ENCODE measurements around the gene PPP1R36. TPM values are rescaled to one million over a fixed set of nuclear protein-coding genes. Genes with fewer than 3 reads are reported as not detected.

PPP1R36 gene
- polyA plus RNA-seq, 2 of the 4 experiments (the other 2 are of a cell fraction) = 0.47 to 0.48 TPM

- Histone ChIP-seq H3K9me3 (no peaks in the 10 kb centered on the region), H3K4me1 (peaks cover 6% of the 10 kb centered on the region; the same call in 1 of the 3 replicates), H3K4me2 (no peak overlapping the region), H3K4me3 (no peak overlapping the region), H3K27ac (no peak overlapping the region)
- POLR2A ChIA-PET = no interaction called here
- CTCF ChIA-PET = interaction anchor here (1.0 kb wide), 1 partner anchor 33 kb away, joined by 6 read pairs; no protein-coding TSS in a partner anchor
- 83% methylated on average over 1 of the region's 1 CpG for WGBS (ENCODE audit: missing lambda C conversion rate)
- no peak for DNase-seq (ENCODE audit: low read depth in 1 of 2, low spot score in 1 of 2)
- no peak for ATAC-seq
- TF ChIP-seq PBX3 (IDR thresholded peaks at IDR 0.05) = no peak
- no peak for FAIRE-seq
Measured at GRCh38 chr14:64604001-64604400, 54.2 kb downstream of the PPP1R36 start.

- DNase-seq (ENCODE audit: low read depth in 1 of 2, low spot score in 1 of 2) = no peak
- ChIA-PET CTCF (no interaction called here), POLR2A (no interaction called here)
- Histone ChIP-seq H3K27ac (no peak overlapping the region), H3K4me1 (peaks cover 6% of the 10 kb centered on the region; the same call in 1 of the 3 replicates), H3K4me3 (no peak overlapping the region), H3K4me2 (no peak overlapping the region), H3K9me3 (no peaks in the 10 kb centered on the region)
- no peak for ATAC-seq
- 76% methylated on average over 6 of the region's 6 CpGs for WGBS (ENCODE audit: missing lambda C conversion rate)
- TF ChIP-seq ESRRA (IDR thresholded peaks at IDR 0.05; ENCODE audit: borderline replicate concordance, low read length) = no peak
- TF ChIP-seq JUN (IDR thresholded peaks at IDR 0.05) = no peak
- no peak for TF ChIP-seq CBX2 (IDR thresholded peaks at IDR 0.05; ENCODE audit: borderline replicate concordance, low read depth)
- no peak for TF ChIP-seq NPAS2 (CRISPR knock-in tag; IDR thresholded peaks at IDR 0.05; ENCODE audit: borderline replicate concordance)
- no peak for TF ChIP-seq ZNF302 (CRISPR knock-in tag; IDR thresholded peaks at IDR 0.05)
- TF ChIP-seq HMGXB4 (CRISPR knock-in tag; IDR thresholded peaks at IDR 0.05; ENCODE audit: borderline replicate concordance) = no peak
- no peak for TF ChIP-seq RAD21 (conservative IDR thresholded peaks at IDR 0.05 in 1 of 2, IDR thresholded peaks at IDR 0.05 in 1 of 2)
- no peak for TF ChIP-seq HES2 (IDR thresholded peaks at IDR 0.05)
- TF ChIP-seq, protein P1, sequence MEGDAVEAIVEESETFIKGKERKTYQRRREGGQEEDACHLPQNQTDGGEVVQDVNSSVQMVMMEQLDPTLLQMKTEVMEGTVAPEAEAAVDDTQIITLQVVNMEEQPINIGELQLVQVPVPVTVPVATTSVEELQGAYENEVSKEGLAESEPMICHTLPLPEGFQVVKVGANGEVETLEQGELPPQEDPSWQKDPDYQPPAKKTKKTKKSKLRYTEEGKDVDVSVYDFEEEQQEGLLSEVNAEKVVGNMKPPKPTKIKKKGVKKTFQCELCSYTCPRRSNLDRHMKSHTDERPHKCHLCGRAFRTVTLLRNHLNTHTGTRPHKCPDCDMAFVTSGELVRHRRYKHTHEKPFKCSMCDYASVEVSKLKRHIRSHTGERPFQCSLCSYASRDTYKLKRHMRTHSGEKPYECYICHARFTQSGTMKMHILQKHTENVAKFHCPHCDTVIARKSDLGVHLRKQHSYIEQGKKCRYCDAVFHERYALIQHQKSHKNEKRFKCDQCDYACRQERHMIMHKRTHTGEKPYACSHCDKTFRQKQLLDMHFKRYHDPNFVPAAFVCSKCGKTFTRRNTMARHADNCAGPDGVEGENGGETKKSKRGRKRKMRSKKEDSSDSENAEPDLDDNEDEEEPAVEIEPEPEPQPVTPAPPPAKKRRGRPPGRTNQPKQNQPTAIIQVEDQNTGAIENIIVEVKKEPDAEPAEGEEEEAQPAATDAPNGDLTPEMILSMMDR (IDR thresholded peaks at IDR 0.05) = no peak
- no peak for TF ChIP-seq CHD4 (IDR thresholded peaks at IDR 0.05; ENCODE audit: borderline replicate concordance)
- TF ChIP-seq MAX (IDR thresholded peaks at IDR 0.05) = no peak
- TF ChIP-seq USF2 (IDR thresholded peaks at IDR 0.05) = no peak
- no peak for TF ChIP-seq EHMT2 (IDR thresholded peaks at IDR 0.05; ENCODE audit: low read depth)
- TF ChIP-seq RCOR1 (IDR thresholded peaks at IDR 0.05; ENCODE audit: low read depth, low read length) = no peak
- no peak for TF ChIP-seq FOSB (CRISPR knock-in tag; IDR thresholded peaks at IDR 0.05)
- no peak for TF ChIP-seq POLR2AphosphoS2 (conservative IDR thresholded peaks at IDR 0.05; ENCODE audit: low read length)
- no peak for TF ChIP-seq CEBPB (IDR thresholded peaks at IDR 0.05)
- no peak for TF ChIP-seq SMC3 (IDR thresholded peaks at IDR 0.05)
- no peak for FAIRE-seq
Measured at GRCh38 chr14:64604881-64605280, 55.1 kb downstream of the PPP1R36 start.

Data from A549 (cell line).